Peyer's patch (tissue), 4 donors: ENCODE data around the gene G6PC1.
"Not testable (repeated sequence)": the region's sequence is repeated elsewhere in the genome, so short reads cannot be mapped to it uniquely, and the experiment has no call there.

Experiments
- POLR2A ChIP-seq, 2 donors: fragments of 450-650 bp; IDR thresholded peaks; one replicate each; pipeline ENCODE4 v1.5.1; 2017; ENCODE audit warnings: antibody characterized with exemption in 2 of 2, mild to moderate bottlenecking in 2 of 2, moderate library complexity in 2 of 2
- TF ChIP-seq, protein P1 (sequence below), 6 experiments: fragments of 450-650 bp in 4 of 6; fragments of 200-600 bp in 2 of 6; sonication (generic) in 1 of 6; IDR thresholded peaks; one replicate each; pipeline ENCODE4 v1.5.1; 2017 to 2019; ENCODE audit warnings: antibody characterized with exemption in 6 of 6, mild to moderate bottlenecking in 3 of 6, moderate library complexity in 1 of 6

DNA sequence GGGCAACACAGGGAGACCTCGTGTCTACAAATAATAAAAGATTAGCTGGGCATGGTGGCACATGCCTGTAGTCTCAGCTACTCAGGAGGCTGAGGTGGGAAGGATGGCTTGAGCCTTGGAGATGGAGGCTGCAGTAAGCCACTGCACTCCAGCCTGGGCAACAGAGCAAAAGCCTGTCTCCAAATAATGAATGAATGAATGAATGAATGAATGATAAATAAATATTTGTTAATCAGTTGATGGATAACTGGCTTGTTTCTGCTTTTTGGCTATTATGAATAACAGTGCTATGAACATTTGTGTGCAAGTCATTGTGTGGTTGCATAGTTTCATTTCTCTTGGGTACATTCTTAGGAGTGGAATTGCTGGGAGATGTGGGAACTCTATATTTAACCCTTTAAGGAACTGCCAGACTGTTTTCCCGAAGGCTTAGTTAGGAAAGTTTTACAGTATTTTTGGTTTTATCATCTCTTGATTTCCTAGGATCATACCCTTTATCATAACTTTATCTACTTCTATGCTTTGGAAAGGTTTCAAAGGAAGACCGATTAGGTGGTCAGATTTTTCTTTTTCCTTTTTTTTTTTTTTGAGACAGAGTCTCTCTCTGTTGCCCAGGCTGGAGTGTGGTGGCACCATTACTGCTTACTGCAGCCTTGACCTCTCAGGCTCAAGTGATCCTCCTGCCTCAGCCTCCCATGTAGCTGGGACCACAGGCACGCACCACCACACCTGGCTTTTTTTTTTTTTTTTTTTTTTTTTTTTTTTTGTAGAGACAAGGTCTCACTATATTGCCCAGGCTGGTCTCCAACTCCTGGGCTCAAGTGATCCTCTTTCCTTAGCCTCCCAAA, 16.0 kb downstream of the G6PC1 start:
- not testable (repeated sequence) for TF ChIP-seq POLR2A (IDR thresholded peaks at IDR 0.05)
- TF ChIP-seq, protein P1, sequence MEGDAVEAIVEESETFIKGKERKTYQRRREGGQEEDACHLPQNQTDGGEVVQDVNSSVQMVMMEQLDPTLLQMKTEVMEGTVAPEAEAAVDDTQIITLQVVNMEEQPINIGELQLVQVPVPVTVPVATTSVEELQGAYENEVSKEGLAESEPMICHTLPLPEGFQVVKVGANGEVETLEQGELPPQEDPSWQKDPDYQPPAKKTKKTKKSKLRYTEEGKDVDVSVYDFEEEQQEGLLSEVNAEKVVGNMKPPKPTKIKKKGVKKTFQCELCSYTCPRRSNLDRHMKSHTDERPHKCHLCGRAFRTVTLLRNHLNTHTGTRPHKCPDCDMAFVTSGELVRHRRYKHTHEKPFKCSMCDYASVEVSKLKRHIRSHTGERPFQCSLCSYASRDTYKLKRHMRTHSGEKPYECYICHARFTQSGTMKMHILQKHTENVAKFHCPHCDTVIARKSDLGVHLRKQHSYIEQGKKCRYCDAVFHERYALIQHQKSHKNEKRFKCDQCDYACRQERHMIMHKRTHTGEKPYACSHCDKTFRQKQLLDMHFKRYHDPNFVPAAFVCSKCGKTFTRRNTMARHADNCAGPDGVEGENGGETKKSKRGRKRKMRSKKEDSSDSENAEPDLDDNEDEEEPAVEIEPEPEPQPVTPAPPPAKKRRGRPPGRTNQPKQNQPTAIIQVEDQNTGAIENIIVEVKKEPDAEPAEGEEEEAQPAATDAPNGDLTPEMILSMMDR (IDR thresholded peaks at IDR 0.05), result not testable (repeated sequence)
